ENCODE results near the gene PLXNA2. TPM values are rescaled to one million over a fixed set of nuclear protein-coding genes. Genes with fewer than 3 reads are reported as not detected.
A peak's percentile ranks its signal among the peaks of the same experiment; 100 is the strongest.

Gene PLXNA2
- total RNA-seq, 2 experiments from 2014 or later, result 0.84 to 1.6 TPM

GRCh38 chr1:208118841-208119606 is 125.2 kb downstream of the PLXNA2 start:
- DNase-seq (no peak), ATAC-seq (no peak)
- Mint-ChIP-seq H3K36me3 (ENCODE audit: low read depth) (no peaks in the 10 kb centered on the region), H3K27ac (no peak overlapping the region), H3K4me1 (ENCODE audit: low read depth) (no peaks in the 10 kb centered on the region), H3K27me3 (ENCODE audit: low read depth) (peaks cover 8% of the 10 kb centered on the region), H3K4me3 (no peak overlapping the region), H3K9me3 (ENCODE audit: insufficient read depth) (no peaks in the 10 kb centered on the region)
- ChIA-PET POLR2A (no interaction called here), CTCF (interaction anchor here (1.2 kb wide), 1 partner anchor 126 kb away, joined by 3 read pairs; no protein-coding TSS in a partner anchor)

GRCh38 chr1:208118306-208118705 is 125.9 kb downstream of the PLXNA2 start:
- ChIA-PET CTCF (interaction anchor here (1.2 kb wide), 1 partner anchor 127 kb away, joined by 3 read pairs; no protein-coding TSS in a partner anchor), POLR2A (no interaction called here)
- H3K4me1 Mint-ChIP-seq (ENCODE audit: low read depth), result no peaks in the 10 kb centered on the region
- no peaks in the 10 kb centered on the region for H3K9me3 Mint-ChIP-seq (ENCODE audit: insufficient read depth)
- no peak overlapping the region for H3K27ac Mint-ChIP-seq
- H3K27me3 Mint-ChIP-seq (ENCODE audit: low read depth), result peaks cover 8% of the 10 kb centered on the region
- no peaks in the 10 kb centered on the region for H3K36me3 Mint-ChIP-seq (ENCODE audit: low read depth)
- no peak overlapping the region for H3K4me3 Mint-ChIP-seq
- ATAC-seq (no peak), DNase-seq (no peak)

GRCh38 chr1:208117826-208118225 is 126.4 kb downstream of the PLXNA2 start:
- DNase-seq (no peak), ATAC-seq (no peak)
- CTCF ChIA-PET, result interaction anchor here (1.2 kb wide), 1 partner anchor 127 kb away, joined by 3 read pairs; no protein-coding TSS in a partner anchor
- no peak overlapping the region for H3K4me3 Mint-ChIP-seq
- POLR2A ChIA-PET, result no interaction called here
- H3K27me3 Mint-ChIP-seq (ENCODE audit: low read depth), result peaks cover 8% of the 10 kb centered on the region
- no peaks in the 10 kb centered on the region for H3K4me1 Mint-ChIP-seq (ENCODE audit: low read depth)
- H3K9me3 Mint-ChIP-seq (ENCODE audit: insufficient read depth), result no peaks in the 10 kb centered on the region
- no peaks in the 10 kb centered on the region for H3K36me3 Mint-ChIP-seq (ENCODE audit: low read depth)
- H3K27ac Mint-ChIP-seq, result no peak overlapping the region

- peaks cover 8% of the 10 kb centered on the region for H3K27me3 Mint-ChIP-seq (ENCODE audit: low read depth)
- ATAC-seq (no peak), DNase-seq (no peak)
- ChIA-PET POLR2A (no interaction called here), CTCF (no interaction called here)
- no peaks in the 10 kb centered on the region for H3K4me1 Mint-ChIP-seq (ENCODE audit: low read depth)
- no peaks in the 10 kb centered on the region for H3K36me3 Mint-ChIP-seq (ENCODE audit: low read depth)
- H3K4me3 Mint-ChIP-seq, result no peak overlapping the region
- no peak overlapping the region for H3K27ac Mint-ChIP-seq
- no peaks in the 10 kb centered on the region for H3K9me3 Mint-ChIP-seq (ENCODE audit: insufficient read depth)
Measured at GRCh38 chr1:208117409-208117808, 126.8 kb downstream of the PLXNA2 start.

- CTCF ChIA-PET, result interaction anchor here (1.1 to 1.3 kb wide), 2 partner anchors 16 to 247 kb away, joined by 3 to 8 read pairs; no protein-coding TSS in a partner anchor
Measured at GRCh38 chr1:208115924-208116640, 128.1 kb downstream of the PLXNA2 start.

GRCh38 chr1:208113011-208113410 is 131.2 kb downstream of the PLXNA2 start:
- no peaks in the 10 kb centered on the region for H3K4me1 Mint-ChIP-seq (ENCODE audit: low read depth)
- ATAC-seq (no peak), DNase-seq (no peak)
- H3K4me3 Mint-ChIP-seq, result no peak overlapping the region
- ChIA-PET POLR2A (no interaction called here), CTCF (interaction anchor here (1.5 to 3.6 kb wide), 2 partner anchors 19 to 132 kb away, joined by 7 to 11 read pairs; partner anchors contain the start of gene PLXNA2)
- H3K36me3 Mint-ChIP-seq (ENCODE audit: low read depth), result no peaks in the 10 kb centered on the region
- H3K27me3 Mint-ChIP-seq (ENCODE audit: low read depth), result peaks cover 12% of the 10 kb centered on the region
- H3K27ac Mint-ChIP-seq, result no peak overlapping the region
- no peaks in the 10 kb centered on the region for H3K9me3 Mint-ChIP-seq (ENCODE audit: insufficient read depth)

More at GRCh38 chr1:208115924-208116640, 128.1 kb downstream of the PLXNA2 start:
- peaks cover 10% of the 10 kb centered on the region for H3K27me3 Mint-ChIP-seq (ENCODE audit: low read depth)
- DNase-seq (no peak), ATAC-seq (no peak)
- H3K4me1 Mint-ChIP-seq (ENCODE audit: low read depth), result no peaks in the 10 kb centered on the region
- POLR2A ChIA-PET, result no interaction called here
- no peak overlapping the region for H3K27ac Mint-ChIP-seq
- no peaks in the 10 kb centered on the region for H3K36me3 Mint-ChIP-seq (ENCODE audit: low read depth)
- H3K4me3 Mint-ChIP-seq, result no peak overlapping the region
- H3K9me3 Mint-ChIP-seq (ENCODE audit: insufficient read depth), result no peaks in the 10 kb centered on the region

- no peaks in the 10 kb centered on the region for H3K36me3 Mint-ChIP-seq (ENCODE audit: low read depth)
- no peak for ATAC-seq
- POLR2A ChIA-PET, result no interaction called here
- DNase-seq, result no peak
- no peaks in the 10 kb centered on the region for H3K9me3 Mint-ChIP-seq (ENCODE audit: insufficient read depth)
- no peak overlapping the region for H3K27ac Mint-ChIP-seq
- CTCF ChIA-PET, result interaction anchor here (1.5 to 3.6 kb wide), 2 partner anchors 19 to 132 kb away, joined by 7 to 11 read pairs; partner anchors contain the start of gene PLXNA2
- peaks cover 12% of the 10 kb centered on the region for H3K27me3 Mint-ChIP-seq (ENCODE audit: low read depth)
- H3K4me3 Mint-ChIP-seq, result no peak overlapping the region
- H3K4me1 Mint-ChIP-seq (ENCODE audit: low read depth), result no peaks in the 10 kb centered on the region
Measured at GRCh38 chr1:208112401-208112800, 131.8 kb downstream of the PLXNA2 start.

GRCh38 chr1:208111646-208112190 is 132.5 kb downstream of the PLXNA2 start:
- CTCF ChIA-PET, result interaction anchor here (0.8 to 3.6 kb wide), 4 partner anchors 20 to 133 kb away, joined by 3 to 11 read pairs (median 5); partner anchors contain the start of gene PLXNA2
- no peak for DNase-seq
- no peaks in the 10 kb centered on the region for H3K9me3 Mint-ChIP-seq (ENCODE audit: insufficient read depth)
- POLR2A ChIA-PET, result interaction anchor here (0.6 kb wide), 1 partner anchor 221 kb away, joined by 4 read pairs; no protein-coding TSS in a partner anchor
- no peaks in the 10 kb centered on the region for H3K36me3 Mint-ChIP-seq (ENCODE audit: low read depth)
- H3K4me3 Mint-ChIP-seq, result no peak overlapping the region
- no peaks in the 10 kb centered on the region for H3K4me1 Mint-ChIP-seq (ENCODE audit: low read depth)
- peaks cover 10% of the 10 kb centered on the region for H3K27me3 Mint-ChIP-seq (ENCODE audit: low read depth)
- H3K27ac Mint-ChIP-seq, result no peak overlapping the region
- no peak for ATAC-seq

- Mint-ChIP-seq H3K36me3 (ENCODE audit: low read depth) (no peaks in the 10 kb centered on the region), H3K4me1 (ENCODE audit: low read depth) (no peaks in the 10 kb centered on the region)
- CTCF ChIA-PET, result interaction anchor here (0.9 to 1.6 kb wide), 2 partner anchors 21 to 89 kb away, joined by 3 to 5 read pairs; no protein-coding TSS in a partner anchor
Measured at GRCh38 chr1:208110296-208110695, 133.9 kb downstream of the PLXNA2 start.

GRCh38 chr1:208108646-208109330 is 135.4 kb downstream of the PLXNA2 start:
- CTCF ChIA-PET, result no interaction called here

More at GRCh38 chr1:208110296-208110695, 133.9 kb downstream of the PLXNA2 start:
- Mint-ChIP-seq H3K9me3 (ENCODE audit: insufficient read depth) (no peaks in the 10 kb centered on the region), H3K27me3 (ENCODE audit: low read depth) (peaks cover 6% of the 10 kb centered on the region), H3K27ac (no peak overlapping the region), H3K4me3 (no peak overlapping the region)
- DNase-seq (no peak), ATAC-seq (no peak)
- POLR2A ChIA-PET, result no interaction called here

GRCh38 chr1:208108213-208108608 is 136.0 kb downstream of the PLXNA2 start:
- no peak overlapping the region for H3K4me3 Mint-ChIP-seq
- H3K9me3 Mint-ChIP-seq (ENCODE audit: insufficient read depth), result no peaks in the 10 kb centered on the region
- no peaks in the 10 kb centered on the region for H3K36me3 Mint-ChIP-seq (ENCODE audit: low read depth)
- H3K4me1 Mint-ChIP-seq (ENCODE audit: low read depth), result no peaks in the 10 kb centered on the region
- ChIA-PET CTCF (no interaction called here), POLR2A (no interaction called here)
- no peak for ATAC-seq
- peaks cover 4% of the 10 kb centered on the region for H3K27me3 Mint-ChIP-seq (ENCODE audit: low read depth)
- DNase-seq, result no peak
- no peak overlapping the region for H3K27ac Mint-ChIP-seq

More at GRCh38 chr1:208108646-208109330, 135.4 kb downstream of the PLXNA2 start:
- no peak for DNase-seq
- Mint-ChIP-seq H3K9me3 (ENCODE audit: insufficient read depth) (no peaks in the 10 kb centered on the region), H3K36me3 (ENCODE audit: low read depth) (no peaks in the 10 kb centered on the region), H3K27me3 (ENCODE audit: low read depth) (peaks cover 4% of the 10 kb centered on the region), H3K27ac (peak overlapping the region; percentile 4), H3K4me1 (ENCODE audit: low read depth) (no peaks in the 10 kb centered on the region), H3K4me3 (no peak overlapping the region)
- no peak for ATAC-seq
- POLR2A ChIA-PET, result no interaction called here
